ENCODE data around the gene CHCHD6.

GRCh38 chr3:126665221-126665936 lies 38.7 kb upstream of the CHCHD6 start:
- TF ChIP-seq POLR2A (IDR thresholded peaks at IDR 0.05; ENCODE audit: low read length) (no peak), GATA1 (IDR thresholded peaks at IDR 0.05; ENCODE audit: low read depth, low read length) (no peak)

Measured in erythroblast (primary cell).